RWPE2 (cell line): ENCODE measurements around the gene DNAJC4.

Experiments
- ATAC-seq: fragments of 200-7000 bp; cut with Tn5 transposase; 3 replicates; pipeline ENCODE4 v1.9.1; 2021; ENCODE audit warnings: low read depth
- DNase-seq: peaks from one replicate; pipeline ENCODE4 v3.0.0-alpha.2; 2020; ENCODE audit warnings: low spot score
- H3K27ac ChIP-seq: fragments of 450-650 bp; 2 replicates; pipeline ENCODE4 v1.5.1; 2017; ENCODE audit warnings: mild to moderate bottlenecking; ENCODE audit not compliant: poor library complexity, severe bottlenecking
- H3K27me3 ChIP-seq: fragments of 250-450 bp; sonication (Bioruptor Pico); 2 replicates; pipeline ENCODE4 v1.5.1; 2021; ENCODE audit warnings: mild to moderate bottlenecking, moderate library complexity; ENCODE audit not compliant: insufficient read depth, poor library complexity, severe bottlenecking
- H3K36me3 ChIP-seq: fragments of 250-450 bp; sonication (Bioruptor Pico); 2 replicates; pipeline ENCODE4 v1.5.1; 2020; ENCODE audit warnings: low read depth, mild to moderate bottlenecking, moderate library complexity
- H3K4me1 ChIP-seq: fragments of 250-450 bp; sonication (Bioruptor Pico); 2 replicates; pipeline ENCODE4 v1.5.1; 2021; ENCODE audit warnings: mild to moderate bottlenecking, moderate library complexity; ENCODE audit not compliant: insufficient read depth, poor library complexity, severe bottlenecking
- H3K4me3 ChIP-seq: fragments of 250-450 bp; sonication (Bioruptor Pico); 2 replicates; pipeline ENCODE4 v1.5.1; 2021; ENCODE audit warnings: mild to moderate bottlenecking, moderate library complexity; ENCODE audit not compliant: severe bottlenecking
- H3K9me3 ChIP-seq: fragments of 250-450 bp; sonication (Bioruptor Pico); 2 replicates; pipeline ENCODE4 v1.5.1; 2021; ENCODE audit warnings: mild to moderate bottlenecking, moderate library complexity; ENCODE audit not compliant: severe bottlenecking
- CTCF ChIP-seq: fragments of 450-650 bp; IDR thresholded peaks from one replicate; pipeline ENCODE4 v1.5.1; 2017; ENCODE audit warnings: mild to moderate bottlenecking, moderate library complexity; ENCODE audit not compliant: poor library complexity, severe bottlenecking

Gene DNAJC4

DNA sequence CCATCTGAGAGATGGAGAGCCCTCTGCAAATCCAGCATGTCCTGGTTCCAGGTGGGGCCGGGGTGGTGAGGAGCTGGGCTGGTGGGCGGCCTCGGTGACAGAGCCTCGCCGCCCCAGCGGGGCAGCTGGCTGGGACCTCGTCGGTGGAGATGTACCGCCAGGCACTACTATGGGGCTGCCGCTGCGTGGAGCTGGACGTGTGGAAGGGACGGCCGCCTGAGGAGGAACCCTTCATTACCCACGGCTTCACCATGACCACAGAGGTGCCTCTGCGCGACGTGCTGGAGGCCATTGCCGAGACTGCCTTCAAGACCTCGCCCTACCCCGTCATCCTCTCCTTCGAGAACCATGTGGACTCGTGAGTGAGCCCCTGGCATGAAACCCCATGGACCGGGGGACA lies 28.0 kb downstream of the DNAJC4 start:
- H3K9me3 ChIP-seq: no peaks in the 10 kb centered on the region
- H3K4me1 ChIP-seq: peaks cover 8% of the 10 kb centered on the region
- ATAC-seq (no peak), DNase-seq (no peak)
- peaks cover 79% of the 10 kb centered on the region for H3K36me3 ChIP-seq
- TF ChIP-seq CTCF: no peak
- H3K4me3 ChIP-seq: no peak overlapping the region
- H3K27ac ChIP-seq: no peak overlapping the region
- H3K27me3 ChIP-seq: no peaks in the 10 kb centered on the region

- ATAC-seq: no peak
- Histone ChIP-seq H3K4me3 (no peak overlapping the region), H3K27me3 (no peaks in the 10 kb centered on the region), H3K36me3 (peaks cover 86% of the 10 kb centered on the region), H3K4me1 (peaks cover 8% of the 10 kb centered on the region), H3K9me3 (no peaks in the 10 kb centered on the region), H3K27ac (no peak overlapping the region)
- DNase-seq: no peak
- TF ChIP-seq CTCF: no peak
Observed at GRCh38 chr11:64258946-64259532, 28.7 kb downstream of the DNAJC4 start.

GRCh38 chr11:64259533-64260067 lies 29.3 kb downstream of the DNAJC4 start:
- ATAC-seq: no peak
- peaks cover 8% of the 10 kb centered on the region for H3K4me1 ChIP-seq
- H3K27ac ChIP-seq: no peak overlapping the region
- no peaks in the 10 kb centered on the region for H3K9me3 ChIP-seq
- no peaks in the 10 kb centered on the region for H3K27me3 ChIP-seq
- no peak overlapping the region for H3K4me3 ChIP-seq
- no peak for TF ChIP-seq CTCF
- DNase-seq: no peak
- H3K36me3 ChIP-seq: peaks cover 86% of the 10 kb centered on the region

GRCh38 chr11:64260147-64260708 lies 29.9 kb downstream of the DNAJC4 start:
- TF ChIP-seq CTCF: no peak
- ATAC-seq: no peak
- DNase-seq: no peak
- peaks cover 8% of the 10 kb centered on the region for H3K4me1 ChIP-seq
- H3K36me3 ChIP-seq: peaks cover 80% of the 10 kb centered on the region
- H3K9me3 ChIP-seq: no peaks in the 10 kb centered on the region
- H3K27ac ChIP-seq: no peak overlapping the region
- H3K27me3 ChIP-seq: no peaks in the 10 kb centered on the region
- H3K4me3 ChIP-seq: no peak overlapping the region

GRCh38 chr11:64261556-64262080 lies 31.3 kb downstream of the DNAJC4 start:
- no peak for TF ChIP-seq CTCF
- no peak overlapping the region for H3K4me3 ChIP-seq
- H3K27ac ChIP-seq: no peak overlapping the region
- no peaks in the 10 kb centered on the region for H3K9me3 ChIP-seq
- no peak for ATAC-seq
- no peaks in the 10 kb centered on the region for H3K27me3 ChIP-seq
- DNase-seq: no peak
- peaks cover 8% of the 10 kb centered on the region for H3K4me1 ChIP-seq
- H3K36me3 ChIP-seq: peaks cover 77% of the 10 kb centered on the region
